Astrocyte (in vitro differentiated cells and primary cell): Measurements from ENCODE around the gene HES5.

Experiments used
- EZH2 ChIP-seq: IDR thresholded peaks from 2 replicates; pipeline ENCODE4 v1.6.1; 2012; ENCODE audit warnings: mild to moderate bottlenecking, low read length, inconsistent platforms; ENCODE audit not compliant: insufficient read depth
- TF ChIP-seq, protein P1 (sequence below): IDR thresholded peaks from 2 replicates; pipeline ENCODE4 v1.5.1; 2011; ENCODE audit warnings: low read depth, mild to moderate bottlenecking, inconsistent platforms, low read length, moderate library complexity; ENCODE audit not compliant: insufficient read depth

DNA sequence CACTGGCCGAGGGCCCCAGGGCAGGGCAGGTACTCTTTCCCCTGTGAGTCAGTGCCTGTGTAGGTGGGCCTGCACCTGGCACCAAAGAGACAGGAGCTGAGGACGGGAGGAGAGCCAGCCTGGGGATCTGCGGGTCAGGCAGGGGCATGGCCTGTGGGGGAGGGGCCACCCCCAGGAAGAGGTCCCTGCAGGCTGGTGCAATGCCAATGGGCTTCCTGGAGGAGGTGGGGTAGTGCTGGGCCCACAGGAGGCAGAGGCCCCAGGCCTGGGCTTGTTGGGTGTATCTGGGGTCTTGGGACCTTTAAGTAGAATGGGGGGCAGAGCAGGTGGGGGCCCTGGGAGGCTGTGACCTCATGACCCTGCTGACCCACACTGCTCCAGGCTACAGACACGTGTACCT, 30.8 kb downstream of the HES5 start:
- TF ChIP-seq, protein P1, sequence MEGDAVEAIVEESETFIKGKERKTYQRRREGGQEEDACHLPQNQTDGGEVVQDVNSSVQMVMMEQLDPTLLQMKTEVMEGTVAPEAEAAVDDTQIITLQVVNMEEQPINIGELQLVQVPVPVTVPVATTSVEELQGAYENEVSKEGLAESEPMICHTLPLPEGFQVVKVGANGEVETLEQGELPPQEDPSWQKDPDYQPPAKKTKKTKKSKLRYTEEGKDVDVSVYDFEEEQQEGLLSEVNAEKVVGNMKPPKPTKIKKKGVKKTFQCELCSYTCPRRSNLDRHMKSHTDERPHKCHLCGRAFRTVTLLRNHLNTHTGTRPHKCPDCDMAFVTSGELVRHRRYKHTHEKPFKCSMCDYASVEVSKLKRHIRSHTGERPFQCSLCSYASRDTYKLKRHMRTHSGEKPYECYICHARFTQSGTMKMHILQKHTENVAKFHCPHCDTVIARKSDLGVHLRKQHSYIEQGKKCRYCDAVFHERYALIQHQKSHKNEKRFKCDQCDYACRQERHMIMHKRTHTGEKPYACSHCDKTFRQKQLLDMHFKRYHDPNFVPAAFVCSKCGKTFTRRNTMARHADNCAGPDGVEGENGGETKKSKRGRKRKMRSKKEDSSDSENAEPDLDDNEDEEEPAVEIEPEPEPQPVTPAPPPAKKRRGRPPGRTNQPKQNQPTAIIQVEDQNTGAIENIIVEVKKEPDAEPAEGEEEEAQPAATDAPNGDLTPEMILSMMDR = no peak
- no peak for TF ChIP-seq EZH2
